Psoas muscle (tissue), 8 donors: Measurements from ENCODE around the gene POLR2J. TPM values are rescaled to one million over a fixed set of nuclear protein-coding genes. Genes with fewer than 3 reads are reported as not detected.

Source experiments
- ATAC-seq, 4 donors: fragments of 200-7000 bp; cut with Tn5 transposase; one replicate each; pipeline ENCODE4 v1.9.1; 2020; ENCODE audit warnings: moderate library complexity in 3 of 4, mild to moderate bottlenecking in 2 of 4
- DNase-seq, 2 donors: peaks; one replicate each; pipeline ENCODE4 v3.0.0-alpha.2; 2020
- H3K27ac ChIP-seq: fragments of 200-600 bp; one replicate; pipeline ENCODE4 v1.8.0; 2022
- H3K27me3 ChIP-seq, 3 donors: fragments of 200-600 bp in 1 of 3; one replicate each; pipeline versions ENCODE4 v1.6.1 to v1.8.0; 2013 to 2022; ENCODE audit warnings: low read length in 2 of 3, mild to moderate bottlenecking in 2 of 3, moderate library complexity in 1 of 3; ENCODE audit not compliant: insufficient read depth in 3 of 3
- H3K36me3 ChIP-seq, 2 donors: fragments of 200-600 bp in 1 of 2; one replicate each; pipeline versions ENCODE4 v1.6.1 to v1.8.0; 2013 to 2022; ENCODE audit warnings: low read depth in 1 of 2, mild to moderate bottlenecking in 1 of 2, moderate library complexity in 1 of 2; ENCODE audit not compliant: insufficient read depth in 1 of 2
- H3K4me1 ChIP-seq: fragments of 200-600 bp; one replicate; pipeline ENCODE4 v1.8.0; 2022
- H3K4me3 ChIP-seq: fragments of 200-600 bp; one replicate; pipeline ENCODE4 v1.8.0; 2022; ENCODE audit warnings: mild to moderate bottlenecking
- H3K9me3 ChIP-seq: fragments of 200-600 bp; one replicate; pipeline ENCODE4 v1.8.0; 2022
- CTCF ChIP-seq: fragments of 200-600 bp; IDR thresholded peaks from one replicate; pipeline ENCODE4 v1.8.0; 2022; ENCODE audit warnings: antibody characterized with exemption
- WGBS, 3 donors: extraction: QIAGEN DNeasy Blood & Tissue Kit; methylation state at CpG; one replicate each; pipeline versions ENCODE4 v1.1.6 to v1.1.7; 2013; 5-methylcytosine and 5-hydroxymethylcytosine counted together
- intact Hi-C, 2 donors: fragments of 100-400 bp; cut with DNase I; formaldehyde crosslinking; loops; one replicate each; pipeline versions ENCODE4 v1.11.0 to v1.14.2; 2022
- polyA plus RNA-seq, 3 donors: library from polyadenylated mRNA; stranded (reverse); fragments of 200-250 nt; gene quantifications; one replicate each; pipeline ENCODE4 v1.2.3, GENCODE V29; 2013
- total RNA-seq, 4 donors: library from RNA; stranded (reverse); fragmentation: NEBNext Ultra II Directional in 2 of 4; extraction: Animal tissue kit (Norgen Biotek cat#: 25700) in 2 of 4; gene quantifications; one replicate each; pipeline versions ENCODE4 v1.2.1 to v1.2.4, GENCODE V29; 2021 to 2023
- donor health status: healthy with polysubstance abuse.
- donor health status: DM: no; HTN: no; CAD: no; lungs with moderate emphysema.
- donor health status: Bipolar disorder and iron deficiency.
- donor health status: healthy.
- donor health status: DM: yes; HTN: yes; CAD: no.
- donor health status: DM: no; HTN: no; CAD: no.
- donor health status: DM: no; HTN: no; CAD: no.
- donor health status: DM: yes; HTN: yes; CAD: no.

The POLR2J gene
- total and polyA plus RNA-seq, 7 donors: 55.9 to 229 (median 101) TPM

DNA sequence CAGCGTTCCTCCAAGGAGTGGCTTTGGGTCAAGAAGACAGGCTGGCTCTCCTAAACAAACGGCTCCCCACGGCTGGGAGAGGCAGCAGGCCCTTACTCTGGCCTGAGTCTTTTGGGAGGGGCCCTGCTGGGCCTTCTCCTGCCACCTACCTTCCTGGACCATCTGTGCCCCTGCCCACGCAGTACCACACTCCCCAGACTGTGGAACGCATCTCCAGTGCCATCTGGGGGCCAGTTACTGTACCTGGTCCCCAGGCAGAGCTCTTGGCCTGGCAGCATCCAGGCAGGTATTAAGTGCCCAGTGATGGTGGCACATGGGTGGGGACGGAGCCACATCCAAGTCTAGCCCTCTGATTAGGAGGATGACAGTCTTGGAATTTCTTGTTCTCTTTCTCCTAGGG, 28.5 kb downstream of the POLR2J start:
- H3K36me3 ChIP-seq: peaks cover 0 to 9% of the 10 kb centered on the region in 2 donors
- TF ChIP-seq CTCF: peak; percentile 12
- H3K4me3 ChIP-seq: no peak overlapping the region
- WGBS, 3 donors: 74 to 92% (median 76%) methylated on average over 6 of the region's 6 CpGs
- H3K9me3 ChIP-seq: no peaks in the 10 kb centered on the region
- no peak overlapping the region for H3K27ac ChIP-seq
- no peaks in the 10 kb centered on the region for H3K27me3 ChIP-seq
- intact Hi-C loops: loop anchor here in 1 of 2 donors (5.0 kb wide), 1 partner anchor 38 kb away; no protein-coding TSS in a partner anchor
- peak in 1 of 4 donors; percentile 43 for ATAC-seq
- DNase-seq: no peak
- H3K4me1 ChIP-seq: peaks cover 5% of the 10 kb centered on the region

DNA sequence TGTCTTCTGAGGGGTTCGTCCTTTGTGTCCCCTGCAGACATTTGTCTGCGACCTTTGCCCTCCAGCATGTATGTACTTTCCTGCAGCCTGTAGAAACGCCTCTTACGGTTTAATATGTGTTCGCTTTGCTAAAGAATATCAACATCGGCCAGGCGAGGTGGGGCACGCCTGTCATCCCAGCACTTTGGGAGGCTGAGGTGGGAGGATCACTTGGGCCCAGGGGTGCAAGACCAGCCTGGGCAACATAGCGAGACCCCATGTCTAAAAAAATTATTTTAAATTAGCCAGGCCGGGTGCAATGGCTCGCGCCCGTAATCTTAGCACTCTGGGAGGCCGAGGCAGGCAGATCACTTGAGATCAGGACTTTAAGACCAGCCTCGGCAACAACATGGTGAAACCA, 29.6 kb downstream of the POLR2J start:
- TF ChIP-seq CTCF: no peak
- Histone ChIP-seq H3K4me1 (peaks cover 5% of the 10 kb centered on the region), H3K27ac (no peak overlapping the region), H3K36me3 (peaks cover 0 to 9% of the 10 kb centered on the region in 2 donors), H3K9me3 (no peaks in the 10 kb centered on the region), H3K4me3 (no peak overlapping the region), H3K27me3 (no peaks in the 10 kb centered on the region)
- intact Hi-C loops: no loop called here
- no peak for ATAC-seq
- DNase-seq: no peak
- WGBS, 3 donors: 97 to 98% (median 97%) methylated on average over 15 of the region's 15 CpGs

GRCh38 chr7:102447311-102447710, 31.4 kb downstream of the POLR2J start:
- H3K27me3 ChIP-seq: no peaks in the 10 kb centered on the region

DNA sequence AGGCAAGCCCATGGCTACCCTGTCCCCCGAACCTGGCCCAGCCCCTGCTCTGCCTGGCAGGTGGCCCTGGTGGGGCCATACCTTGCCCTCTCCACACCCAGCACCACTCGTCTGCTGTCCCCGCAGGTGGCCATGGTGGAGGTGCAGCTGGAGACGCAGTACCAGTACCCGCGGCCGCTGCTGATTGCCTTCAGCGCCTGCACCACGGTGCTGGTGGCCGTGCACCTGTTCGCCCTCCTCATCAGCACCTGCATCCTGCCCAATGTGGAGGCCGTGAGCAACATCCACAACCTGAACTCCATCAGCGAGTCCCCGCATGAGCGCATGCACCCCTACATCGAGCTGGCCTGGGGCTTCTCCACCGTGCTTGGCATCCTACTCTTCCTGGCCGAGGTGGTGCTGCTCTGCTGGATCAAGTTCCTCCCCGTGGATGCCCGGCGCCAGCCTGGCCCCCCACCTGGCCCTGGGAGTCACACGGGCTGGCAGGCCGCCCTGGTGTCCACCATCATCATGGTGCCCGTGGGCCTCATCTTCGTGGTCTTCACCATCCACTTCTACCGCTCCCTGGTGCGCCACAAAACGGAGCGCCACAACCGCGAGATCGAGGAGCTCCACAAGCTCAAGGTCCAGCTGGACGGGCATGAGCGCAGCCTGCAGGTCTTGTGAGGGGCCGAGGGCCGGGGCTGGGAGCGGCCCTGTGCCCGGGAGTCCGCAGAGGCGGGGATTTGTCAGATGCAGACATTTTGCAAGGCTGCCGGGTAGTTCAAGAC, 32.1 kb downstream of the POLR2J start:
- H3K27me3 ChIP-seq: no peaks in the 10 kb centered on the region
- DNase-seq (no peak), ATAC-seq (no peak)
- H3K36me3 ChIP-seq: peaks cover 0 to 9% of the 10 kb centered on the region in 2 donors
- H3K9me3 ChIP-seq: no peaks in the 10 kb centered on the region
- no peak overlapping the region for H3K4me3 ChIP-seq
- no peak for TF ChIP-seq CTCF
- WGBS, 3 donors: 93 to 95% (median 94%) methylated on average over 40 to 41 of the region's 41 CpGs
- no peak overlapping the region for H3K27ac ChIP-seq
- intact Hi-C loops: no loop called here
- no peaks in the 10 kb centered on the region for H3K4me1 ChIP-seq

More at GRCh38 chr7:102447311-102447710, 31.4 kb downstream of the POLR2J start:
- Histone ChIP-seq H3K36me3 (peaks cover 0 to 9% of the 10 kb centered on the region in 2 donors), H3K27ac (no peak overlapping the region), H3K4me3 (no peak overlapping the region), H3K4me1 (no peaks in the 10 kb centered on the region), H3K9me3 (no peaks in the 10 kb centered on the region)
- 85 to 92% (median 92%) methylated on average over 14 of the region's 14 CpGs for WGBS, 3 donors
- no peak for DNase-seq
- ATAC-seq: no peak
- TF ChIP-seq CTCF: no peak
- intact Hi-C loops: no loop called here

DNA sequence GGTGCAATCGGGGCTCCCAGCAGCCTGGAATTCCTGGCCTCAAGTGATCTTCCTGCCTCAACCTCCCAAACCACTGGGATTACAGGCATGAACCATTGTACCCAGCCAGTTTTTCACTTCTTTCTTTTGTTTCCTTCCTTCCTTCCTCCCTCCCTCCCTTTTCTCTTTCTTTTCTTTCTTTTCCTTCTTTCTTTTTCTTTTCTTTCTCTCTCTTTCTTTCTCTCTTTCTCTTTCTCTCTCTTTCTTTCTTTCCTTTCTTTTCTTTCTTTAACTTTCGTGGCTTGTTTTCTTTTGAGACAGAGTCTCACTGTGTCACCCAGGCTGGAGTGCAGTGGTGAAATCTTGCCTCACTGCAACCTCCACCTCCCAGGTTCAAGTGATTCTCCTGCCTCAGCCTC, 33.0 kb downstream of the POLR2J start:
- Histone ChIP-seq H3K4me3 (no peak overlapping the region), H3K27ac (no peak overlapping the region), H3K9me3 (no peaks in the 10 kb centered on the region), H3K27me3 (no peaks in the 10 kb centered on the region), H3K36me3 (peaks cover 0 to 9% of the 10 kb centered on the region in 2 donors), H3K4me1 (no peaks in the 10 kb centered on the region)
- 57 to 79% (median 71%) methylated on average over 2 of the region's 2 CpGs for WGBS, 3 donors
- TF ChIP-seq CTCF: no peak
- no peak for ATAC-seq
- DNase-seq: no peak
- intact Hi-C loops: no loop called here
